ENCODE data around the gene IRF2BPL.

IRF2BPL gene

GRCh38 chr14:76984787-76985375 lies 43.6 kb downstream of the IRF2BPL start:
- DNase-seq, result no peak

DNA sequence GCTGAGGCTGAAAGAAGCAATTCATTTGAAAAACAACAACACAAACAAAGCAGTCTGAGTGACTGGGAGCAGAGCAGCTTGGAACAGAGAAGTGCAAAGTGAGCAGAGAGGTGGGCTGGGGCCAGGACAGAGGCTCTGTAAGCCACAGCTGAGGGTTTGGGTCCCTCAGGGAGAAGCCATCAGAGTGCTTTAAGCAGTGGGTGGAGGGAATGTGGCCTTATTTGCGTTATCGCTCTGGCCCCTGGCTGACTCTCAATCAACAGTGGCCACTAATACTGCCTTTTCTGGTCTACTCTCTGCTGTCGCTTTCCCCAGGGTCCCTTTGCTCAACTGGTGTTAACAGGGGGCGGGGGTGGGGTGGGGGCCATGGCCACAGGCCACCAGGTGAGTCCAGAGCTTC lies 44.2 kb downstream of the IRF2BPL start:
- no peak for DNase-seq

- no peak for DNase-seq
Observed at GRCh38 chr14:76981670-76982069, 46.8 kb downstream of the IRF2BPL start.

- no peak for DNase-seq
Observed at GRCh38 chr14:76977793-76978720, 50.5 kb downstream of the IRF2BPL start.

DNA sequence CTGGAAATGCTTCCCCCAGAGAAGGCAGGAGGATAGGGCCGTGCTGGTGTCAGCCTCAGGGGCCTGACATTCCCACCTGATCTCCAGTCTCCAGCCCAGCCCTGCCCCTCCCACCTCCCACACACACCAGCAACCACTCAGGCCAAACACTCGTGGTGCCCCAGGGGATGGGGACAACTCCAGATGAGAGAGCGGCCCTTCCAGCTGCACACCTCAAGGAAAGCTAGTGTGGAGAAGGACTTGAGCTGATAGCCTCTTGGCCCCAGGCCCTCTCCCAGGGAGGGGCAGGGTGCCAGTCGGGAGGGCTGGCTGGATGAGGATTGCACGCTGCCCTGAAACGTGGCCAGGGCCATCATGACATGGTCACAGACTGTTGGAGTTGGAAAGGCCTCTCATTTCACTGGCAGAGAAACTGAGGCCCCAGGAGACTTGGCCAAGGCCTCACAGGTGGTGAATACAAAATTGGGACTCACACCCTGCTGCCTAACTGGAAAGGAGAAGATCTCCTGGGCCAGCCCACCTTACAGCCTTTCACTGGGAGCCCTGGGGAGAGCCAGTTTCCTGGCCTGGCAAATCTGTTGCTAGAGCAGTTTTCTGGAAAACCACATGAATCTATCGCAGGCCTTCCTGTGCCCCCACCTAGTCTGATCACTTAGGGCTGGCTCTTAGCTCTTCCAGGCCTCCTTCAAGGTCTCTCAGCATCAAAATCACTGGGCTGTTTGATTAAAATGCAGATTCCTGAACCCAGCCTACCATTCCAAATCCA lies 52.1 kb downstream of the IRF2BPL start:
- DNase-seq, result no peak

- DNase-seq, result no peak
Observed at GRCh38 chr14:76975812-76976211, 52.7 kb downstream of the IRF2BPL start.

GRCh38 chr14:76975051-76975450 lies 53.5 kb downstream of the IRF2BPL start:
- DNase-seq, result no peak

Measured in DMS 273 treated with DMSO at 0.1 percent for 48 hours (cell line).